CD14-positive monocyte (primary cell): Measurements from ENCODE around the gene KIAA1328. TPM values are rescaled to one million over a fixed set of nuclear protein-coding genes. Genes with fewer than 3 reads are reported as not detected.

Source experiments
- DNase-seq, 3 donors: peaks; one replicate each; pipeline ENCODE4 v3.0.0-alpha.2; 2011 to 2022
- H2AFZ ChIP-seq: 2 replicates; pipeline ENCODE4 v1.6.0; 2012; ENCODE audit warnings: mild to moderate bottlenecking, low read depth, low read length, inconsistent platforms; ENCODE audit not compliant: insufficient read depth, poor library complexity, severe bottlenecking
- H3K27ac ChIP-seq, 2 donors: 1 replicate in 1 of 2; 2 replicates in 1 of 2; pipeline ENCODE4 v1.5.1; 2012 to 2013; ENCODE audit warnings: low read length in 2 of 2, control low read depth in 1 of 2, inconsistent platforms in 1 of 2, low read depth in 1 of 2, mild to moderate bottlenecking in 1 of 2
- H3K27me3 ChIP-seq, 2 donors: one replicate each; pipeline versions ENCODE4 v1.6.0 to v1.6.1; 2011 to 2013; ENCODE audit warnings: low read length in 2 of 2; ENCODE audit not compliant: control insufficient read depth in 2 of 2, insufficient read depth in 2 of 2
- H3K36me3 ChIP-seq, 2 donors: replicated peaks in 1 of 2; 1 replicate in 1 of 2; 2 replicates in 1 of 2; pipeline versions ENCODE4 v1.5.1 to v1.6.1; 2012 to 2013; ENCODE audit warnings: low read length in 2 of 2, control low read depth in 1 of 2, inconsistent platforms in 1 of 2, mild to moderate bottlenecking in 1 of 2; ENCODE audit not compliant: insufficient read depth in 2 of 2, control insufficient read depth in 1 of 2
- H3K4me1 ChIP-seq, 2 donors: 1 replicate in 1 of 2; 2 replicates in 1 of 2; pipeline versions ENCODE4 v1.5.1 to v1.6.1; 2012 to 2013; ENCODE audit warnings: low read length in 2 of 2, control low read depth in 1 of 2, inconsistent platforms in 1 of 2, mild to moderate bottlenecking in 1 of 2, moderate library complexity in 1 of 2; ENCODE audit not compliant: insufficient read depth in 2 of 2, control insufficient read depth in 1 of 2
- H3K4me2 ChIP-seq: replicated peaks from 2 replicates; pipeline ENCODE3; 2012; ENCODE audit warnings: low read length, moderate library complexity, mild to moderate bottlenecking; ENCODE audit not compliant: poor library complexity, severe bottlenecking; ENCODE audit errors: extremely low read depth
- H3K4me3 ChIP-seq, 3 experiments: fragments of 200-600 bp in 1 of 3; sonication (generic) in 1 of 3; replicated peaks in 1 of 3; 1 replicate in 2 of 3; 2 replicates in 1 of 3; pipeline ENCODE4 v1.5.1; 2011 to 2013; ENCODE audit warnings: low read length in 3 of 3, mild to moderate bottlenecking in 3 of 3, control low read depth in 2 of 3, low read depth in 2 of 3, inconsistent platforms in 1 of 3, moderate library complexity in 1 of 3
- H3K79me2 ChIP-seq: 2 replicates; pipeline ENCODE4 v1.6.0; 2012; ENCODE audit warnings: mild to moderate bottlenecking, control low read depth, inconsistent platforms, low read length, moderate library complexity; ENCODE audit not compliant: insufficient read depth
- H3K9ac ChIP-seq: 2 replicates; pipeline ENCODE4 v1.6.0; 2017; ENCODE audit warnings: low read length, mild to moderate bottlenecking; ENCODE audit not compliant: insufficient read depth, poor library complexity, severe bottlenecking
- H3K9me3 ChIP-seq, 2 donors: replicated peaks in 1 of 2; 1 replicate in 1 of 2; 2 replicates in 1 of 2; pipeline versions ENCODE4 v1.5.1 to v1.6.1; 2012 to 2013; ENCODE audit warnings: low read length in 2 of 2, control low read depth in 1 of 2; ENCODE audit not compliant: control insufficient read depth in 1 of 2, insufficient read depth in 1 of 2
- H4K20me1 ChIP-seq: 2 replicates; pipeline ENCODE4 v1.6.0; 2012; ENCODE audit warnings: mild to moderate bottlenecking, low read length, control low read depth, moderate library complexity; ENCODE audit not compliant: insufficient read depth
- H3K27ac Mint-ChIP-seq, 7 donors: one replicate each; pipeline ENCODE4 v1.8.0; 2020; ENCODE audit warnings: mild to moderate bottlenecking in 7 of 7, mixed read lengths in 7 of 7, moderate library complexity in 6 of 7, inconsistent platforms in 2 of 7
- H3K27me3 Mint-ChIP-seq, 3 donors: one replicate each; pipeline ENCODE4 v1.8.0; 2021 to 2022; ENCODE audit warnings: low read depth in 3 of 3, mild to moderate bottlenecking in 3 of 3, mixed read lengths in 3 of 3, moderate library complexity in 3 of 3, inconsistent platforms in 1 of 3
- H3K36me3 Mint-ChIP-seq, 2 donors: one replicate each; pipeline ENCODE4 v1.8.0; 2020; ENCODE audit warnings: mixed read lengths in 2 of 2, inconsistent platforms in 1 of 2, mild to moderate bottlenecking in 1 of 2
- H3K4me1 Mint-ChIP-seq: one replicate; pipeline ENCODE4 v1.8.0; 2020; ENCODE audit warnings: mild to moderate bottlenecking, mixed read lengths
- H3K4me3 Mint-ChIP-seq, 2 donors: one replicate each; pipeline ENCODE4 v1.8.0; 2020; ENCODE audit warnings: mild to moderate bottlenecking in 2 of 2, mixed read lengths in 2 of 2, moderate library complexity in 1 of 2
- H3K9me3 Mint-ChIP-seq, 7 donors: one replicate each; pipeline ENCODE4 v1.8.0; 2020 to 2022; ENCODE audit warnings: mixed read lengths in 7 of 7, mild to moderate bottlenecking in 6 of 7, moderate library complexity in 6 of 7, inconsistent platforms in 2 of 7
- WGBS: methylation state at CpG from one replicate; pipeline ENCODE4 v1.1.5; 2013; ENCODE audit warnings: missing lambda C conversion rate; ENCODE audit not compliant: insufficient coverage; 5-methylcytosine and 5-hydroxymethylcytosine counted together
- intact Hi-C, 2 donors: fragments of 100-400 bp; cut with micrococcal nuclease; formaldehyde crosslinking; loops; one replicate each; pipeline versions ENCODE4 v1.15.0 to v1.15.1; 2023
- polyA plus RNA-seq, 3 donors: library from polyadenylated mRNA; depleted of rRNA in 1 of 3; unstranded in 2 of 3; stranded (reverse) in 1 of 3; fragments of 300-500 nt in 2 of 3; fragments of >200 nt in 1 of 3; fragmentation: Illumina TruSeq in 2 of 3; gene quantifications; 1 replicate in 2 of 3; 2 replicates in 1 of 3; pipeline ENCODE4 v1.2.3, GENCODE V29; 2012 to 2021
- TF ChIP-seq, protein P1 (sequence below): fragments of 200-600 bp; IDR thresholded peaks from one replicate; pipeline ENCODE4 v1.8.0; 2022; ENCODE audit warnings: antibody characterized with exemption, mild to moderate bottlenecking

KIAA1328 gene
- polyA plus RNA-seq, 3 donors, result 3.7 to 3.9 (median 3.8) TPM

DNA sequence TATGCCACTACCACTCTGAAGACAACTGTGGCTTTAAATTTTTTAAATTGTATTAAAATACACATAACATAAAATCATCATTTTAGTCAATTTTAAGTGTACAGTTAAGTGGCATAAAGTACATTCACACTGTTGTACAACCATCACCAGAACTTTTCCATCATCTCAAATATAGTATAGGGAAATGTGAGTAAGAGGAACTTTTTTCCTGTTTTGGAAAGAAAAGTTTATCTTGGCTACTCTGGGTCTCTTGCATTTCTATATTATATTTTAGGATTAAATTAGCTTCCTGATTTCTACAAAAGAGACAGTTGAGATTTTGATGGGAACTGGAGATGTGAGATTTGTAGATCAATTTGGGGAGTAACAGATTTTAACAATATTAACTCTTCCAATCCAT is 3.4 kb upstream of the KIAA1328 start:
- Histone ChIP-seq H3K27ac (no peak overlapping the region), H3K79me2 (peaks cover 12% of the 10 kb centered on the region), H4K20me1 (no peaks in the 10 kb centered on the region), H3K27me3 (no peaks in the 10 kb centered on the region), H3K36me3 (peaks cover 0 to 6% of the 10 kb centered on the region in 2 donors), H3K9me3 (no peaks in the 10 kb centered on the region), H3K4me1 (peaks cover 16 to 22% of the 10 kb centered on the region in 2 donors), H3K9ac (no peak overlapping the region), H3K4me3 (no peak overlapping the region), H3K4me2 (no peak overlapping the region), H2AFZ (no peak overlapping the region)
- Mint-ChIP-seq H3K4me3 (no peak overlapping the region), H3K36me3 (peaks cover 2 to 12% of the 10 kb centered on the region in 2 donors), H3K27ac (no peak overlapping the region), H3K4me1 (peaks cover 23% of the 10 kb centered on the region), H3K9me3 (no peaks in the 10 kb centered on the region), H3K27me3 (peaks cover 0 to 2% (median 2%) of the 10 kb centered on the region in 3 donors)
- no peak for DNase-seq
- TF ChIP-seq, protein P1, sequence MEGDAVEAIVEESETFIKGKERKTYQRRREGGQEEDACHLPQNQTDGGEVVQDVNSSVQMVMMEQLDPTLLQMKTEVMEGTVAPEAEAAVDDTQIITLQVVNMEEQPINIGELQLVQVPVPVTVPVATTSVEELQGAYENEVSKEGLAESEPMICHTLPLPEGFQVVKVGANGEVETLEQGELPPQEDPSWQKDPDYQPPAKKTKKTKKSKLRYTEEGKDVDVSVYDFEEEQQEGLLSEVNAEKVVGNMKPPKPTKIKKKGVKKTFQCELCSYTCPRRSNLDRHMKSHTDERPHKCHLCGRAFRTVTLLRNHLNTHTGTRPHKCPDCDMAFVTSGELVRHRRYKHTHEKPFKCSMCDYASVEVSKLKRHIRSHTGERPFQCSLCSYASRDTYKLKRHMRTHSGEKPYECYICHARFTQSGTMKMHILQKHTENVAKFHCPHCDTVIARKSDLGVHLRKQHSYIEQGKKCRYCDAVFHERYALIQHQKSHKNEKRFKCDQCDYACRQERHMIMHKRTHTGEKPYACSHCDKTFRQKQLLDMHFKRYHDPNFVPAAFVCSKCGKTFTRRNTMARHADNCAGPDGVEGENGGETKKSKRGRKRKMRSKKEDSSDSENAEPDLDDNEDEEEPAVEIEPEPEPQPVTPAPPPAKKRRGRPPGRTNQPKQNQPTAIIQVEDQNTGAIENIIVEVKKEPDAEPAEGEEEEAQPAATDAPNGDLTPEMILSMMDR, result no peak
- intact Hi-C loops, result no loop called here

DNA sequence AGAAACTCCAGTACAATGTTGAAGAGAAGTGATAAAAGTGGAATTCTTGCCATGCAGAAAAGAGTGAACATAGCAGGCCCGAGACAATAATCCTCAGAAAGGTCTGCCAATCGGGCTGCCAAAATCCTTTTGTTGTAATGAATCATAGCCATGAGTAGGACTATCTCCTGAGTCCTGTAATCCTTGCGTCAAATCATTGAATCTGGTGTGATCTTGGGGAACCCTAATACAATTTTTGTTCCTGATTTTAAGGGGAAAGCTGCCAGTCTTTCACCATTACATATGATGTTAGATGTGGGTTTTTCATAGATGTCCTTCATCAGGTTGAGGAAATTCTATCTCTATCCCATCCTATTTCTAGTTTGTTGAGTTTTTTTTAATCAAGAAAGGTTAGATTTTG is 2.4 kb upstream of the KIAA1328 start:
- H3K9me3 Mint-ChIP-seq, result no peaks in the 10 kb centered on the region
- H4K20me1 ChIP-seq, result no peaks in the 10 kb centered on the region
- no peak overlapping the region for H2AFZ ChIP-seq
- TF ChIP-seq, protein P1, result no peak
- no peak overlapping the region for H3K4me3 Mint-ChIP-seq
- 100% methylated on average over 2 of the region's 3 CpGs for WGBS
- no peak overlapping the region for H3K4me2 ChIP-seq
- H3K36me3 Mint-ChIP-seq, result peaks cover 2 to 10% of the 10 kb centered on the region in 2 donors
- H3K9me3 ChIP-seq, result no peaks in the 10 kb centered on the region
- peaks cover 0 to 6% of the 10 kb centered on the region in 2 donors for H3K36me3 ChIP-seq
- peak in 1 of 3 donors; percentile 7 for DNase-seq
- intact Hi-C loops, result no loop called here
- H3K4me3 ChIP-seq, result no peak overlapping the region
- no peak overlapping the region for H3K27ac ChIP-seq
- H3K27me3 Mint-ChIP-seq, result peaks cover 0 to 2% (median 2%) of the 10 kb centered on the region in 3 donors
- H3K4me1 Mint-ChIP-seq, result peaks cover 23% of the 10 kb centered on the region
- no peak overlapping the region for H3K27ac Mint-ChIP-seq
- H3K27me3 ChIP-seq, result no peaks in the 10 kb centered on the region
- no peak overlapping the region for H3K9ac ChIP-seq
- H3K79me2 ChIP-seq, result peaks cover 12% of the 10 kb centered on the region
- H3K4me1 ChIP-seq, result peaks cover 16 to 22% of the 10 kb centered on the region in 2 donors
